Retina (tissue), 1 donor: Measurements from ENCODE around the gene LAMA3.
A peak's percentile ranks its signal among the peaks of the same experiment; 100 is the strongest.

ENCODE experiments used
- DNase-seq: peaks from one replicate; pipeline ENCODE4 v3.0.0-alpha.2; 2016

Gene LAMA3

GRCh38 chr18:23689031-23689615, at the start of gene LAMA3:
Gene LAMA3 (plus strand): TSS chr18:23689453. CDS start chr18:23689684, 231 bp downstream.
- peak; percentile 81 for DNase-seq

GRCh38 chr18:23640052-23640451, 49.2 kb upstream of the LAMA3 start:
- no peak for DNase-seq

- no peak for DNase-seq
These were observed 48.0 kb upstream of the LAMA3 start for GRCh38 chr18:23641143-23641720.

- no peak for DNase-seq
These were observed 47.2 kb upstream of the LAMA3 start for GRCh38 chr18:23641937-23642666.

- no peak for DNase-seq
These were observed 45.3 kb upstream of the LAMA3 start for GRCh38 chr18:23643815-23644490.

- DNase-seq, result no peak
These were observed 43.6 kb upstream of the LAMA3 start for GRCh38 chr18:23645568-23646175.

GRCh38 chr18:23646282-23646681, 43.0 kb upstream of the LAMA3 start:
- no peak for DNase-seq

GRCh38 chr18:23648456-23648855, 40.8 kb upstream of the LAMA3 start:
- DNase-seq, result no peak

- DNase-seq, result no peak
These were observed 40.2 kb upstream of the LAMA3 start for GRCh38 chr18:23648940-23649607.

GRCh38 chr18:23650968-23651927, 38.0 kb upstream of the LAMA3 start:
- DNase-seq, result peak; percentile 49

- DNase-seq, result no peak
These were observed 37.0 kb upstream of the LAMA3 start for GRCh38 chr18:23652232-23652631.

GRCh38 chr18:23658285-23658684, 31.0 kb upstream of the LAMA3 start:
- no peak for DNase-seq

GRCh38 chr18:23661735-23662308, 27.4 kb upstream of the LAMA3 start:
- no peak for DNase-seq

- DNase-seq, result peak; percentile 58
These were observed 26.7 kb upstream of the LAMA3 start, which contains the start of gene ANKRD29 for GRCh38 chr18:23662309-23663263. Gene ANKRD29 (minus strand): TSS chr18:23662911. CDS start chr18:23662730, 181 bp downstream.

- no peak for DNase-seq
These were observed 24.6 kb upstream of the LAMA3 start for GRCh38 chr18:23664674-23665073.

- DNase-seq, result no peak
These were observed 22.1 kb upstream of the LAMA3 start for GRCh38 chr18:23667114-23667513.

GRCh38 chr18:23668731-23669130, 20.5 kb upstream of the LAMA3 start:
- DNase-seq, result no peak

GRCh38 chr18:23669202-23669766, 20.0 kb upstream of the LAMA3 start:
- no peak for DNase-seq

GRCh38 chr18:23669804-23670405, 19.3 kb upstream of the LAMA3 start:
- no peak for DNase-seq
